Measurements from ENCODE around the gene CELF4. TPM values are rescaled to one million over a fixed set of nuclear protein-coding genes. Genes with fewer than 3 reads are reported as not detected.

Gene CELF4
- total RNA-seq, 2 donors from 2014 or later, result 1.4 TPM; not detected in 1

DNA sequence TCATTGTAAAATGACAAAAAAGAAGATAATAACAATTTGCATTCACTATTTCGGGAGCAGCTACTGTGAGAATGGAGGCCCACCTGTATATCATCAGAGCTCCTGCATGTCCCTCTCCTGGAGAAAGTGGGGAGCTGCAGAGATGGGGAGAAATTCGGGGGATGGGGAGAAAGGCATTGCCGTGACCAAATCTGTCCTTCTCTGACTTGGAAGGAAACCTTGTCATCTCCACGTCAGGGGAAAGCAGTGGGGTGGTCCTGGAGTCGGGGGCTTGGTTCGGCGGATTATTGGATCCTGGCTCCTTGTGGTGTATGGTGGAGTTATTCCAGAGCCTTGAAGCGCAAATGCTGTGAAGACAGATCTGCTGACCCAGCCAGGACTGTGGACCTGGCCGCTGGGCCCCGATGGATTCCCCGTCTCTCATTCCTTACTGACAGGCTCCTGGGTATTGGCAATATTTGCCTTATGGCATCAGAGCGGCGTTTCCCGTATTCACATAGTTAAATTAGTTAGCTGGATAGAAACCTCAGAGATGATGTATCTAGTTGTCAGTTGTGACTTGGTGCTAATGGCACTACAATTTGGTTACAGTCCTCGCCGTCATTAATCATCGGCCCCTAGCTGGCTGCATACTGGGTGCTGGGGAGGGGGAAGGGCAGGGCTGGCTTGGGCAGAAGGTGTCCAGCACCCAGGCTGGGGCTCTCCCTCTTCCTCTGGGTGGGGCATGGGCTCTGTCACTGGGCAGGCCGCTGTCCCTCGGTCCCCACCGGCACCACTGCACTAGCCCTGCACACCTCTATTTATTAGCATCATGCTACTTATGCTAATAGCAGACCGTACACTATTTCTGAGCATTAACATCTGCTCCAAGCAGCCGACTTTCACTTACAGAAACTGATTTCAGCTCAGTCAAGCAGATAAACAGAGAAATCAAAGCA, 31.7 kb downstream of the CELF4 start:
- H3K27ac ChIP-seq, result no peak overlapping the region
- TF ChIP-seq, protein P1, sequence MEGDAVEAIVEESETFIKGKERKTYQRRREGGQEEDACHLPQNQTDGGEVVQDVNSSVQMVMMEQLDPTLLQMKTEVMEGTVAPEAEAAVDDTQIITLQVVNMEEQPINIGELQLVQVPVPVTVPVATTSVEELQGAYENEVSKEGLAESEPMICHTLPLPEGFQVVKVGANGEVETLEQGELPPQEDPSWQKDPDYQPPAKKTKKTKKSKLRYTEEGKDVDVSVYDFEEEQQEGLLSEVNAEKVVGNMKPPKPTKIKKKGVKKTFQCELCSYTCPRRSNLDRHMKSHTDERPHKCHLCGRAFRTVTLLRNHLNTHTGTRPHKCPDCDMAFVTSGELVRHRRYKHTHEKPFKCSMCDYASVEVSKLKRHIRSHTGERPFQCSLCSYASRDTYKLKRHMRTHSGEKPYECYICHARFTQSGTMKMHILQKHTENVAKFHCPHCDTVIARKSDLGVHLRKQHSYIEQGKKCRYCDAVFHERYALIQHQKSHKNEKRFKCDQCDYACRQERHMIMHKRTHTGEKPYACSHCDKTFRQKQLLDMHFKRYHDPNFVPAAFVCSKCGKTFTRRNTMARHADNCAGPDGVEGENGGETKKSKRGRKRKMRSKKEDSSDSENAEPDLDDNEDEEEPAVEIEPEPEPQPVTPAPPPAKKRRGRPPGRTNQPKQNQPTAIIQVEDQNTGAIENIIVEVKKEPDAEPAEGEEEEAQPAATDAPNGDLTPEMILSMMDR (IDR thresholded peaks at IDR 0.05), result no peak
- H3K4me3 ChIP-seq, result no peak overlapping the region
- no peaks in the 10 kb centered on the region for H3K9me3 ChIP-seq
- no peak overlapping the region for H3K9ac ChIP-seq (ENCODE audit: low read depth in 2 of 2, low read length in 2 of 2)
- DNase-seq, result no peak
- no peaks in the 10 kb centered on the region for H3K4me1 ChIP-seq
- intact Hi-C loops (cut with DNase I), result loop anchor here (10.0 kb wide), 1 partner anchor 89 kb away; no protein-coding TSS in a partner anchor
- H3K36me3 ChIP-seq, result no peaks in the 10 kb centered on the region
- H3K27me3 ChIP-seq, result no peaks in the 10 kb centered on the region

DNA sequence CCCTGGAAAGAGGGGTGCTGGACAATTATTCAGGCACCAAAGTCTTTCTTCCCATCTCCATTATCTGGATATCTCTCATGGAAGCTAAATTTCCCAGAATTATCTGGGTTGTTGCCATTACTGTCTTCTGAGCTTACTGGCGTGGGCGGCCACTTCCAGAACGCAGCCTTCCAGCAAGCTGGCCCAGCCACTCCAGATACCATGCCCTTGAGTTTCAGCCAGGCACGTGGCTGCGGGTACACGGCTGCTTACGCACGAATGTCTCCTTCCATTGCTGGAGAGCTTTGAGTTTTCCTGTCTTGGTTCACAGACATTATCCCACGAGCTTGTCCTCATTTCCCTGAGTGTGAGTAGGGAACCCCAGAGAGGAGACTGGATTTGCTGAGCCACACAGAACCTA, 32.7 kb downstream of the CELF4 start:
- Histone ChIP-seq H3K4me3 (no peak overlapping the region), H3K36me3 (no peaks in the 10 kb centered on the region), H3K9me3 (no peaks in the 10 kb centered on the region), H3K9ac (ENCODE audit: low read depth in 2 of 2, low read length in 2 of 2) (no peak overlapping the region), H3K4me1 (no peaks in the 10 kb centered on the region), H3K27me3 (no peaks in the 10 kb centered on the region), H3K27ac (no peak overlapping the region)
- TF ChIP-seq, protein P1 (IDR thresholded peaks at IDR 0.05), result no peak
- DNase-seq, result no peak
- intact Hi-C loops (cut with DNase I), result loop anchor here (10.0 kb wide), 1 partner anchor 88 kb away; no protein-coding TSS in a partner anchor

DNA sequence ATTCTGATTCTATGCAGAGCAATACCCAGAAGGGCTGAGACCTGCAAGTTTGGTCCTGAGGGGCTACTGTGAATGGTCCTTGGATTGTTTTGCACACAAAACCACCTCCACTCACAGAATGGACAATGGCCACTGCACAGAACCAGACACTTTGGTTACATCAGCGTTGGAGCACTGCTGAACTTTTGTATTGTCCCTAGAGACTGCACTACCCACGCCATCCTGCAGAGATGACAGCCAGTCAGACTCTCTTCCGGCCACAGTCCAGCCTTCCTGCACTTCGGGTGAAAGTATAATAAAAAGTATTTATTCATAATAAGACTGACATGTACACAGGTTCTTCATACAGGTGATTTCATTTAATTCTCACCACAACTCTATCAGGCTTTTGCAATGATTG, 35.7 kb downstream of the CELF4 start:
- DNase-seq, result no peak
- Histone ChIP-seq H3K36me3 (no peaks in the 10 kb centered on the region), H3K4me1 (no peaks in the 10 kb centered on the region), H3K27ac (no peak overlapping the region), H3K9me3 (no peaks in the 10 kb centered on the region), H3K27me3 (peaks cover 8% of the 10 kb centered on the region), H3K4me3 (no peak overlapping the region), H3K9ac (ENCODE audit: low read depth in 2 of 2, low read length in 2 of 2) (no peak overlapping the region)
- TF ChIP-seq, protein P1 (IDR thresholded peaks at IDR 0.05), result no peak
- intact Hi-C loops (cut with DNase I), result loop anchor here (10.0 kb wide), 1 partner anchor 85 kb away; no protein-coding TSS in a partner anchor

DNA sequence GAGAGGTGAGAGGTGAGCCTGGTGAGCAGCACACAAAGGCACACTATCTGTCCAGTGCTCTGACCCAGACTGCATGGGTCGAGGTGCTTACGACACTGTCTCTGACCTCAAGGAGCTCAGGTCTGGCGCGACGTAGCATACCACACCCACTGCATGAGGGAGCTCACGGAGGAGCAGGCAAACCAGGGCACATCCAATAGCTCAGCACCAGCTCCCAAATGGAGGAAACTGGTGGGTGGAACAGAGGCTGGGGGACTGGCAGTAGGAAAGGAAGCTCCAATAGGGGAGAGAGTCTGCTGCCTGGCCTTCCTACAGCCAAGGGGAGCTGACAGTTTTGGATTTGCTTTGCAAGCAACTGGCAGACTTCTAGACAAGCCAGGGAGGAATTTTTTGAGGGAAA, 36.3 kb downstream of the CELF4 start:
- no peak overlapping the region for H3K4me3 ChIP-seq
- DNase-seq, result no peak
- peaks cover 13% of the 10 kb centered on the region for H3K27me3 ChIP-seq
- intact Hi-C loops (cut with DNase I), result no loop called here
- H3K27ac ChIP-seq, result no peak overlapping the region
- no peaks in the 10 kb centered on the region for H3K36me3 ChIP-seq
- no peak overlapping the region for H3K9ac ChIP-seq (ENCODE audit: low read depth in 2 of 2, low read length in 2 of 2)
- TF ChIP-seq, protein P1 (IDR thresholded peaks at IDR 0.05), result no peak
- H3K4me1 ChIP-seq, result no peaks in the 10 kb centered on the region
- H3K9me3 ChIP-seq, result no peaks in the 10 kb centered on the region

DNA sequence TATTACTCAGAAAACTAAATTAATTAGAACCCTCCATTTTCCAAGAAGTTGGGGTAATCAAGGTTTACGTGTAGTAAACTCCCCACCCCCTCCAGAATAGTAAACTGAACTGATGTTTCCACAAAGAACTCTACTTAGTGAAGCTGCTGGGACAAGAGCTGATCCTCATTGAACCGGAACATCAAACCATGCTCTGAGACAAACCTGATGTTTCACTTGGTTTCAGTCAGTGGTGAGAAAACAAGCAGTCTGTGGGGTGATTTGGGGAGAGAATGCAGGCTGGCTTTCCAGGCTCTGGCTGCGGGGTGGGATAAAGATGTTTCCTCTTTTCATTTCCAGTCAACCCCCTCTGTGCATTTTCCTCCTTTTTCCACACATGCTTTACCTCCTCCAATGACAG, 38.2 kb downstream of the CELF4 start:
- Histone ChIP-seq H3K27me3 (peaks cover 17% of the 10 kb centered on the region), H3K4me3 (no peak overlapping the region), H3K36me3 (no peaks in the 10 kb centered on the region), H3K9ac (ENCODE audit: low read depth in 2 of 2, low read length in 2 of 2) (no peak overlapping the region), H3K4me1 (no peaks in the 10 kb centered on the region), H3K9me3 (no peaks in the 10 kb centered on the region), H3K27ac (no peak overlapping the region)
- intact Hi-C loops (cut with DNase I), result no loop called here
- no peak for DNase-seq
- TF ChIP-seq, protein P1 (IDR thresholded peaks at IDR 0.05), result no peak

All from colonic mucosa (tissue), 4 donors.